Stomach (tissue), 9 donors: ENCODE results near the gene UTP4. TPM values are rescaled to one million over a fixed set of nuclear protein-coding genes. Genes with fewer than 3 reads are reported as not detected.

Experiments
- DNase-seq, 2 donors: peaks; one replicate each; pipeline versions ENCODE4 v3.0.0 to v3.0.0-alpha.2; 2013 to 2019
- H3K27ac ChIP-seq, 5 donors: fragments of 200-600 bp in 4 of 5; sonication (generic) in 4 of 5; one replicate each; pipeline ENCODE4 v1.5.1; 2013 to 2019; ENCODE audit warnings: mild to moderate bottlenecking in 1 of 5, moderate library complexity in 1 of 5
- H3K27me3 ChIP-seq, 3 donors: fragments of 200-600 bp; sonication (generic); one replicate each; pipeline ENCODE4 v1.5.1; 2017 to 2019; ENCODE audit warnings: mixed run types in 1 of 3
- H3K36me3 ChIP-seq, 4 donors: fragments of 200-600 bp; sonication (generic); 1 replicate in 3 of 4; 2 replicates in 1 of 4; pipeline ENCODE4 v1.5.1; 2016 to 2019
- H3K4me1 ChIP-seq, 4 donors: fragments of 200-600 bp; sonication (generic); one replicate each; pipeline ENCODE4 v1.5.1; 2016 to 2019
- H3K4me3 ChIP-seq, 4 donors: fragments of 200-600 bp; sonication (generic) in 3 of 4; one replicate each; pipeline ENCODE4 v1.5.1; 2016 to 2019; ENCODE audit warnings: mild to moderate bottlenecking in 1 of 4
- H3K9me3 ChIP-seq, 4 donors: fragments of 200-600 bp; sonication (generic); one replicate each; pipeline ENCODE4 v1.5.1; 2016 to 2019
- CTCF ChIP-seq, 7 experiments: fragments of 450-650 bp in 4 of 7; fragments of 200-600 bp in 3 of 7; sonication (generic) in 3 of 7; IDR thresholded peaks; one replicate each; pipeline ENCODE4 v1.5.1; 2016 to 2019; ENCODE audit warnings: antibody characterized with exemption in 7 of 7, control low read depth in 2 of 7, mild to moderate bottlenecking in 1 of 7
- EP300 ChIP-seq: sonication (generic); formaldehyde crosslinking; IDR thresholded peaks from one replicate; pipeline ENCODE4 v1.6.1; 2017; ENCODE audit warnings: antibody characterized with exemption
- POLR2A ChIP-seq, 4 donors: fragments of 450-650 bp; IDR thresholded peaks; one replicate each; pipeline ENCODE4 v1.6.1; 2016; ENCODE audit warnings: antibody characterized with exemption in 4 of 4, control low read depth in 2 of 4, mild to moderate bottlenecking in 1 of 4, moderate library complexity in 1 of 4
- POLR2AphosphoS5 ChIP-seq, 3 donors: sonication (generic); formaldehyde crosslinking; IDR thresholded peaks; one replicate each; pipeline ENCODE4 v1.6.1; 2016; ENCODE audit warnings: antibody characterized with exemption in 3 of 3
- WGBS, 5 donors: extraction: QIAGEN DNeasy Blood & Tissue Kit in 3 of 5; methylation state at CpG; one replicate each; pipeline versions ENCODE4 v1.1.5 to v1.1.7; 2013 to 2018; 5-methylcytosine and 5-hydroxymethylcytosine counted together
- intact Hi-C: fragments of 100-400 bp; cut with DNase I; formaldehyde crosslinking; loops from one replicate; pipeline ENCODE4 v1.15.1; 2023; ENCODE audit warnings: low total_unique reads
- polyA plus RNA-seq, 3 donors: library from polyadenylated mRNA; stranded (reverse); fragments of 200-250 nt; gene quantifications; one replicate each; pipeline ENCODE4 v1.2.3, GENCODE V29; 2013
- total RNA-seq, 5 donors: library from RNA; depleted of rRNA; stranded (reverse); fragments of >200 nt; gene quantifications; one replicate each; pipeline versions ENCODE4 v1.1.0 to v1.2.3, GENCODE V29; 2014 to 2016
- donor health status: healthy with polysubstance abuse.
- donor health status: Bipolar disorder and iron deficiency.
- donor health status: healthy.

The UTP4 gene
- total and polyA plus RNA-seq, 8 donors = 8.1 to 68.8 (median 30.9) TPM

GRCh38 chr16:69193855-69194254 lies 61.4 kb downstream of the UTP4 start:
- no peak for DNase-seq
- Histone ChIP-seq H3K9me3 (no peaks in the 10 kb centered on the region), H3K27me3 (no peaks in the 10 kb centered on the region), H3K4me3 (no peak overlapping the region), H3K36me3 (no peaks in the 10 kb centered on the region), H3K4me1 (peaks cover 42 to 93% (median 70%) of the 10 kb centered on the region in 4 donors), H3K27ac (peak overlapping the region in 2 of 5 donors; percentile 31 to 38)
- TF ChIP-seq POLR2AphosphoS5 (IDR thresholded peaks at IDR 0.05) = no peak
- intact Hi-C loops = no loop called here

GRCh38 chr16:69194488-69194887 lies 62.0 kb downstream of the UTP4 start:
- TF ChIP-seq EP300 (no peak), POLR2A (IDR thresholded peaks at IDR 0.05) (no peak), CTCF (IDR thresholded peaks at IDR 0.05) (no peak), POLR2AphosphoS5 (IDR thresholded peaks at IDR 0.05) (no peak)
- Histone ChIP-seq H3K4me1 (peaks cover 39 to 93% (median 63%) of the 10 kb centered on the region in 4 donors), H3K27me3 (no peaks in the 10 kb centered on the region), H3K4me3 (no peak overlapping the region), H3K9me3 (no peaks in the 10 kb centered on the region), H3K27ac (no peak overlapping the region), H3K36me3 (no peaks in the 10 kb centered on the region)
- no peak for DNase-seq
- intact Hi-C loops = no loop called here

DNA sequence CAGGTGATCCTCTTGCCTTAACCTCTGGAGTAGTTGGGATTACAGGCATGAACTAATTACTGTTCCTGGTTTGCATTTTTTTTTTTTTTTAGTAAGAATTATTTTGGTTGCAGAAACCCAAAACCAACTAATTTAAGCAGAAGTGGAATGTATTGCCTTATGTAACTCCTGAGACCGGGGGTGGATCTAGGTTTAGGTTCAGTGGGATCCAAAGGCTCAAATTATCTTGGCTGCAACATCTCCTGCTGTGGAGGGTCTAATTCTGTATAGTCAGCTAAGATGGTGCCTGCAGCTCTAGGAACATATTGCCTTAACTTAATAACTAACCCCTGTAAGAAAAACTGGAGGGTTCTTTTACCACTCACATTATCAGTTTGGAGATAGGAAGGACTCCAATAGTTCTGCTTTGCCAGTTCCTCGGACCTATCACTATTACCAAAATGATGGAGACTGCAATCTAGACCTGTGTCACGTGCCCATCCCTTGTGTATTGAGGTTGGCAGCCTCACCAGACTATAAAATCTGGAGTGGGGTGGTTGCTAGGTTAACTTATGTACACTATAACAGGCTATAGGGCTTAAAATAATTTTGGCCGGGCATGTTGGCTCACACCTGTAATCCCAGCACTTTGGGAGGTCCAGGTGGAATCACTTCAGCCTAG lies 63.0 kb downstream of the UTP4 start:
- Histone ChIP-seq H3K9me3 (no peaks in the 10 kb centered on the region), H3K4me3 (no peak overlapping the region), H3K27ac (no peak overlapping the region), H3K4me1 (peaks cover 34 to 85% (median 58%) of the 10 kb centered on the region in 4 donors), H3K27me3 (no peaks in the 10 kb centered on the region), H3K36me3 (no peaks in the 10 kb centered on the region)
- no peak for DNase-seq
- TF ChIP-seq POLR2A (IDR thresholded peaks at IDR 0.05) (no peak), EP300 (no peak), CTCF (IDR thresholded peaks at IDR 0.05) (no peak), POLR2AphosphoS5 (IDR thresholded peaks at IDR 0.05) (no peak)
- intact Hi-C loops = no loop called here
- WGBS, 5 donors = 39 to 59% (median 47%) methylated on average over 4 of the region's 4 CpGs

DNA sequence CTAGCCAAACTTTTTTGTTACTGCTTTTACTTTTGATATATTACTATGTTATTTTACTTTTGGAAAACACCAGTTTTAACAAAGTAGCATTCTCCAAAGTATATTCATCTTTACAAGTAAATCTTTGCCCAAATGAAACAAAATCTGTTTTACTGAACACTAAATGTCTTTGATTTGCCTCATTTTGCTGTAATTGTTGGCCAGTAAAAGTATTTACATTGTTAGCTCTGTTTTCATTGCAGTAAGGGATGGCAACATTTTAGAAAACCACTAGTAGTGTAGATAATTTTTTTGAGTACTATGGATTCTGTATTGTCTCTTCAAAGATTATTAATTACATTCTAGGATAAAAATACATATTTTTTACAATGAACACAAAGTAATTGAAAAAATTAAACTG lies 65.1 kb downstream of the UTP4 start:
- Histone ChIP-seq H3K4me1 (peaks cover 26 to 90% (median 56%) of the 10 kb centered on the region in 4 donors), H3K4me3 (no peak overlapping the region), H3K27ac (no peak overlapping the region), H3K9me3 (no peaks in the 10 kb centered on the region), H3K36me3 (no peaks in the 10 kb centered on the region), H3K27me3 (no peaks in the 10 kb centered on the region)
- intact Hi-C loops = no loop called here
- no peak for TF ChIP-seq POLR2A (IDR thresholded peaks at IDR 0.05)
- TF ChIP-seq EP300 = no peak
- no peak for TF ChIP-seq POLR2AphosphoS5 (IDR thresholded peaks at IDR 0.05)
- TF ChIP-seq CTCF (IDR thresholded peaks at IDR 0.05) = no peak
- no peak for DNase-seq

DNA sequence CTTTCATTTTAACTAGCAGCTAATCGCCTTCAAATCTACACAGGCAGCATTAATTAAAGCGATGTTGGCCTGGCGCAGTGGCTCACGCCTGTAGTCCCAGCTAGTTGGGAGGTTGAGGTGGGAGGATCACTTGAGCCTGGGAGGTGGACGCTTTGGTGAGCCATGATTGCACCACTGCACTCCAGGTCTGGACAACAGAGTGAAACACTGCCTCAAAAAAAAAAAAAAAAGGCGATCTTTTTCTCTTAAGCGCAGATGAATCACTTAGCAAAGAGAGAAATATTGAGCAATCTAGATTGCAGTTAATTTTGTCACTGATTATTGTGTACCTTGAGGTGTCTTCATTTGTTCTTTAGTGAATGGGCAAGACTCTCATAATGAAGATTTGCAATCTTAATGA lies 66.9 kb downstream of the UTP4 start:
- WGBS, 5 donors = 90 to 98% (median 95%) methylated on average over 7 of the region's 7 CpGs
- TF ChIP-seq POLR2AphosphoS5 (IDR thresholded peaks at IDR 0.05) (no peak), POLR2A (IDR thresholded peaks at IDR 0.05) (no peak), CTCF (IDR thresholded peaks at IDR 0.05) (no peak), EP300 (no peak)
- Histone ChIP-seq H3K36me3 (no peaks in the 10 kb centered on the region), H3K27ac (no peak overlapping the region), H3K4me3 (no peak overlapping the region), H3K27me3 (no peaks in the 10 kb centered on the region), H3K4me1 (peaks cover 11 to 83% (median 46%) of the 10 kb centered on the region in 4 donors), H3K9me3 (no peaks in the 10 kb centered on the region)
- DNase-seq = no peak
- intact Hi-C loops = no loop called here
